Smooth muscle cell (in vitro differentiated cells): ENCODE results near the gene HLA-DMB. TPM values are rescaled to one million over a fixed set of nuclear protein-coding genes. Genes with fewer than 3 reads are reported as not detected.

ENCODE experiments used
- DNase-seq: peaks from one replicate; lab custom pipeline; 2025; ENCODE audit not compliant: unreplicated experiment; lab: John Stamatoyannopoulos, UW
- H2AFZ ChIP-seq: fragments of 200-600 bp; sonication (generic); 2 replicates; pipeline ENCODE4 v1.6.0; 2016; ENCODE audit warnings: antibody characterized with exemption, low read depth, mild to moderate bottlenecking
- H3F3A ChIP-seq: fragments of 200-600 bp; sonication (generic); 2 replicates; pipeline ENCODE4 v1.6.0; 2017; ENCODE audit warnings: antibody characterized with exemption, low read depth
- H3K27ac ChIP-seq: fragments of 200-600 bp; sonication (generic); 2 replicates; pipeline ENCODE4 v1.5.1; 2016; ENCODE audit warnings: low read depth, mild to moderate bottlenecking
- H3K27me3 ChIP-seq: fragments of 200-600 bp; sonication (generic); 2 replicates; pipeline ENCODE4 v1.6.1; 2016; ENCODE audit warnings: low read depth, mild to moderate bottlenecking
- H3K36me3 ChIP-seq: fragments of 200-600 bp; sonication (generic); 2 replicates; pipeline ENCODE4 v1.5.1; 2016; ENCODE audit warnings: low read depth
- H3K4me1 ChIP-seq: fragments of 200-600 bp; sonication (generic); 2 replicates; pipeline ENCODE4 v1.5.1; 2016; ENCODE audit warnings: low read depth
- H3K4me2 ChIP-seq: fragments of 200-600 bp; sonication (generic); 2 replicates; pipeline ENCODE4 v1.6.0; 2016; ENCODE audit warnings: mild to moderate bottlenecking
- H3K4me3 ChIP-seq: fragments of 200-600 bp; sonication (generic); 2 replicates; pipeline ENCODE4 v1.5.1; 2016; ENCODE audit warnings: mild to moderate bottlenecking
- H3K79me2 ChIP-seq: fragments of 200-600 bp; sonication (generic); 2 replicates; pipeline ENCODE4 v1.6.0; 2016; ENCODE audit warnings: low read depth, mild to moderate bottlenecking
- H3K9ac ChIP-seq: fragments of 200-600 bp; sonication (generic); 2 replicates; pipeline ENCODE4 v1.6.0; 2016; ENCODE audit warnings: low read depth
- H3K9me3 ChIP-seq: fragments of 200-600 bp; sonication (generic); replicated peaks from 2 replicates; pipeline ENCODE4 v1.5.1; 2016; ENCODE audit warnings: low read depth
- H4K20me1 ChIP-seq: fragments of 200-600 bp; sonication (generic); 2 replicates; pipeline ENCODE4 v1.6.0; 2016; ENCODE audit warnings: low read depth
- WGBS: methylation state at CpG from one replicate; pipeline ENCODE4 v1.1.7; 2016; ENCODE audit warnings: low lambda C conversion rate; 5-methylcytosine and 5-hydroxymethylcytosine counted together
- polyA plus RNA-seq: library from polyadenylated mRNA; unstranded; fragments of >200 nt; fragmentation: Nextera tagmentation; extraction: Ambion mirVana; gene quantifications from 2 replicates; pipeline ENCODE4 v1.2.1, GENCODE V29; 2016
- total RNA-seq: library from RNA; depleted of rRNA; stranded (reverse); fragments of >200 nt; gene quantifications from 2 replicates; pipeline ENCODE4 v1.2.3, GENCODE V29; 2014
- TF ChIP-seq, protein P1 (sequence below): fragments of 200-600 bp; sonication (generic); IDR thresholded peaks from 2 replicates; pipeline ENCODE4 v1.5.1; 2017; ENCODE audit warnings: borderline replicate concordance, mild to moderate bottlenecking, antibody characterized with exemption; ENCODE audit not compliant: insufficient read depth, poor library complexity, severe bottlenecking

The HLA-DMB gene
- total and polyA plus RNA-seq, 2 experiments from 2014 or later: not detected

DNA sequence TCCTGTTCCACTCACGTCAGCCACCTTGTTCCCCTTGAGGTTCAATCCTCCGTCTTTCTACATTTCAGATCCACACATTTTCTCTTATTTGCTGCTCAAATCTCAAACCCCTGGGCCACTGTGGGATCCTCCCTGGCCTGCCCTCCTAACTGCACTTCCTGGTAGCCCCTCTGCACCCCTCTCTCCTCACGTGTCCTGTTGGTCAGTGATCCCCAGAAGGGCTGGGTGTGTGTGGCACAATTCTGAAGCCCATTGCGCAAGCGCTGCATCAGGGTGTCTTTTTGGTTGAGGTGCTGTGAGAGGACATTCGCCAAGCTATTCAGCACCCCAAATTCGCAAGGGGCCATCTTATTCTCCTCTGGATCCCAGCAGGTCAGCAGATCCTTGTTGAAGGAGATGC, 2.3 kb downstream of the HLA-DMB start:
- Histone ChIP-seq H3K9ac (no peak overlapping the region), H3K36me3 (no peaks in the 10 kb centered on the region), H3K27me3 (peaks cover 49% of the 10 kb centered on the region), H3K4me2 (no peak overlapping the region), H3K79me2 (no peaks in the 10 kb centered on the region), H3K4me1 (no peaks in the 10 kb centered on the region), H3K27ac (no peak overlapping the region), H4K20me1 (no peaks in the 10 kb centered on the region), H2AFZ (no peak overlapping the region), H3F3A (no peaks in the 10 kb centered on the region), H3K9me3 (no peaks in the 10 kb centered on the region), H3K4me3 (no peak overlapping the region)
- WGBS: 86% methylated on average over 7 of the region's 7 CpGs
- TF ChIP-seq, protein P1, sequence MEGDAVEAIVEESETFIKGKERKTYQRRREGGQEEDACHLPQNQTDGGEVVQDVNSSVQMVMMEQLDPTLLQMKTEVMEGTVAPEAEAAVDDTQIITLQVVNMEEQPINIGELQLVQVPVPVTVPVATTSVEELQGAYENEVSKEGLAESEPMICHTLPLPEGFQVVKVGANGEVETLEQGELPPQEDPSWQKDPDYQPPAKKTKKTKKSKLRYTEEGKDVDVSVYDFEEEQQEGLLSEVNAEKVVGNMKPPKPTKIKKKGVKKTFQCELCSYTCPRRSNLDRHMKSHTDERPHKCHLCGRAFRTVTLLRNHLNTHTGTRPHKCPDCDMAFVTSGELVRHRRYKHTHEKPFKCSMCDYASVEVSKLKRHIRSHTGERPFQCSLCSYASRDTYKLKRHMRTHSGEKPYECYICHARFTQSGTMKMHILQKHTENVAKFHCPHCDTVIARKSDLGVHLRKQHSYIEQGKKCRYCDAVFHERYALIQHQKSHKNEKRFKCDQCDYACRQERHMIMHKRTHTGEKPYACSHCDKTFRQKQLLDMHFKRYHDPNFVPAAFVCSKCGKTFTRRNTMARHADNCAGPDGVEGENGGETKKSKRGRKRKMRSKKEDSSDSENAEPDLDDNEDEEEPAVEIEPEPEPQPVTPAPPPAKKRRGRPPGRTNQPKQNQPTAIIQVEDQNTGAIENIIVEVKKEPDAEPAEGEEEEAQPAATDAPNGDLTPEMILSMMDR: no peak
- DNase-seq: no peak

DNA sequence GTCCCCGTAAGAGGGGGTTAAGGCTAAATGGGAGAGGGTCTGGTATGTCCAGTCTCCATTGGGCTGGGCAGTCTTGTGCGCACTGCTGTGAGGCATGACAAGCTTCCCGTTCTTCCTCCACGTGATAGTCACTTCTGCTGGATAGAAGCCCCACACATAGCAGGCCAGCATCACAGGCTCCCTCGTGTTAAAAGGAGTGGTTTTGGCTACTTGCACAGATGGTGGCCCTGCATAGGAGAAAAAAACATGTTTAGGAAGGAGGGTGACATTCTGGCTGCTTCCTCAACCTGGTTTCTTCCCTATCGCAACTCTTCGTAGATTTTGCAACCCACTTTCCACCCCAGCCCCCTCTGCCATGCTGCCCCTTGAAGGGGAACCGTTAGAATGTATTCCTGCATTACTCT, 3.6 kb downstream of the HLA-DMB start:
- H3K27me3 ChIP-seq: peaks cover 49% of the 10 kb centered on the region
- H4K20me1 ChIP-seq: no peaks in the 10 kb centered on the region
- no peaks in the 10 kb centered on the region for H3K4me1 ChIP-seq
- no peak overlapping the region for H3K4me2 ChIP-seq
- no peaks in the 10 kb centered on the region for H3K79me2 ChIP-seq
- no peak overlapping the region for H3K4me3 ChIP-seq
- H3F3A ChIP-seq: no peaks in the 10 kb centered on the region
- WGBS: 82% methylated on average over 8 of the region's 8 CpGs
- no peaks in the 10 kb centered on the region for H3K36me3 ChIP-seq
- H2AFZ ChIP-seq: no peak overlapping the region
- no peak overlapping the region for H3K9ac ChIP-seq
- no peak overlapping the region for H3K27ac ChIP-seq
- TF ChIP-seq, protein P1: no peak
- DNase-seq: no peak
- no peaks in the 10 kb centered on the region for H3K9me3 ChIP-seq

DNA sequence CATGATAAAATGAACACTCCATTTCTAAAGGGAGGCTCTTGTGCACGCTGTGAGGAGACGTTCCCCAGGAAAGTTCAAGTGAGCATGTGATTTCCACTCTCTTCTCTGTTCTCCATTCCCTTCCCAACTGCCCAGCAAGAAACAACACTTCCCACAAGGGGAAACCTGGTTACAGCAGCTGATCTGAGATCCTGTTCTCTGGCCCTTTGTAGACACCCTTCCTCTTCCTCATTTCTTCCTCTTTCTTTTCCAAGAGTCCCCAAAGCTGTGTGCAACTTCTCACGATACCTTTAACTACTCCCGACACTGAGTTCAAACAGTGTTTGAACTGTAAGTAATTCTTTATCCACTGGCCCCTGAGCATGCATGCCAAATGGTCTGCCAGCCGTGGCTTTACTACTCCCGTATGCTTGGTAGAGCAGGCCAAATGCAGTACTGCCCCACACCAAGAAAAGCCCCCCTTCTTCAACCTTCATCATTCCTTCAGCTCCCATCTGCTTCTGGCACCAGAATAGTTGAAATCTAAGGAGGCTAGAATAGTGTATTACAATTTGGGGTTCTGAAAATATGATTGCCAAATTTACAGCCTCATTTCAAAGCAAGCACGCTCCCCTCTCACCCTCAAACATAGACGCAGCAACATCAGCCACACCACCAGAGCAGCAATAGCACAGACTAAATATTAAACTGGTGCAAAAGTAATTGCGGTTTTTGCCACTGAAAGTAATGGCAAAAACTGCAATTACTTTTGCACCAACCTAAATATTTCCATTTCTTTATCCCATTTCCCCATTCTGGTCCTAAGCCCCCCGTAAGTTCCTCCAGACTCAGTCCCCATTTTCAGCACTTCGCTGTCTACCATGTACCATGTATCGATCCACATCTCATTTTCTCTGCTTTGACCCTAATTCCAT, 4.3 kb downstream of the HLA-DMB start:
- DNase-seq: no peak
- H3K27ac ChIP-seq: no peak overlapping the region
- TF ChIP-seq, protein P1: no peak
- H3K9ac ChIP-seq: no peak overlapping the region
- no peaks in the 10 kb centered on the region for H3F3A ChIP-seq
- no peaks in the 10 kb centered on the region for H3K36me3 ChIP-seq
- no peak overlapping the region for H2AFZ ChIP-seq
- 90% methylated on average over 12 of the region's 12 CpGs for WGBS
- H3K4me3 ChIP-seq: no peak overlapping the region
- H3K27me3 ChIP-seq: peaks cover 55% of the 10 kb centered on the region
- no peak overlapping the region for H3K4me2 ChIP-seq
- no peaks in the 10 kb centered on the region for H3K9me3 ChIP-seq
- no peaks in the 10 kb centered on the region for H3K4me1 ChIP-seq
- H3K79me2 ChIP-seq: no peaks in the 10 kb centered on the region
- no peaks in the 10 kb centered on the region for H4K20me1 ChIP-seq
